ENCODE results near the gene HDAC4. TPM values are rescaled to one million over a fixed set of nuclear protein-coding genes. Genes with fewer than 3 reads are reported as not detected.

Gene HDAC4
- total RNA-seq, 1 donor: 20.3 TPM

GRCh38 chr2:239253264-239253663 is 147.6 kb downstream of the HDAC4 start:
- no peak for TF ChIP-seq CTCF (IDR thresholded peaks at IDR 0.05; ENCODE audit: insufficient read depth, low read depth, low read length)
- no peak overlapping the region for H3K4me3 ChIP-seq (ENCODE audit: low read depth, low read length)
- DNase-seq (ENCODE audit: low read depth): no peak

GRCh38 chr2:239252801-239253200 is 148.0 kb downstream of the HDAC4 start:
- TF ChIP-seq CTCF (IDR thresholded peaks at IDR 0.05; ENCODE audit: insufficient read depth, low read depth, low read length): no peak
- H3K4me3 ChIP-seq (ENCODE audit: low read depth, low read length): no peak overlapping the region
- DNase-seq (ENCODE audit: low read depth): peak; percentile 72

- TF ChIP-seq CTCF (IDR thresholded peaks at IDR 0.05; ENCODE audit: insufficient read depth, low read depth, low read length): no peak
- DNase-seq (ENCODE audit: low read depth): no peak
- no peak overlapping the region for H3K4me3 ChIP-seq (ENCODE audit: low read depth, low read length)
Measured at GRCh38 chr2:239252393-239252792, 148.4 kb downstream of the HDAC4 start.

DNA sequence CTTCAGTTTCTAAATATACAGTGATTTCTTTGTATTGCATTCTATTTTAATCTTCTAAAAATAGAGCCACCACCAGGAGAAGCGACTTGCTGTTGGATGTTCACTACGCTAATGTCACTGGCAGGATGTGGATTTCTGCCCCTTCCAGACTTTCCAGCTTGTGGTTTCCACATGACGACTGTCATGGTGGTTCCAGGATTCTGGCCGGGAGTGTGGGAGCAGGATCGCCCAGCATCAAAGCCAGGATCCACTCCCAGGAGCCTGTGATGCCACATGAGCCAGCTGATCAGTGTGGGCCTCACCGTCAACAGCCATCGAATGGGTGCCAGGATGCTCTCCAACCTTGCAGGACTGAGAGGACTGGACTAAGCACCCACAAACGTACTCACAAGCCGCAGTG is 148.8 kb downstream of the HDAC4 start:
- no peak for DNase-seq (ENCODE audit: low read depth)
- H3K4me3 ChIP-seq (ENCODE audit: low read depth, low read length): no peak overlapping the region
- TF ChIP-seq CTCF (IDR thresholded peaks at IDR 0.05; ENCODE audit: insufficient read depth, low read depth, low read length): no peak

DNA sequence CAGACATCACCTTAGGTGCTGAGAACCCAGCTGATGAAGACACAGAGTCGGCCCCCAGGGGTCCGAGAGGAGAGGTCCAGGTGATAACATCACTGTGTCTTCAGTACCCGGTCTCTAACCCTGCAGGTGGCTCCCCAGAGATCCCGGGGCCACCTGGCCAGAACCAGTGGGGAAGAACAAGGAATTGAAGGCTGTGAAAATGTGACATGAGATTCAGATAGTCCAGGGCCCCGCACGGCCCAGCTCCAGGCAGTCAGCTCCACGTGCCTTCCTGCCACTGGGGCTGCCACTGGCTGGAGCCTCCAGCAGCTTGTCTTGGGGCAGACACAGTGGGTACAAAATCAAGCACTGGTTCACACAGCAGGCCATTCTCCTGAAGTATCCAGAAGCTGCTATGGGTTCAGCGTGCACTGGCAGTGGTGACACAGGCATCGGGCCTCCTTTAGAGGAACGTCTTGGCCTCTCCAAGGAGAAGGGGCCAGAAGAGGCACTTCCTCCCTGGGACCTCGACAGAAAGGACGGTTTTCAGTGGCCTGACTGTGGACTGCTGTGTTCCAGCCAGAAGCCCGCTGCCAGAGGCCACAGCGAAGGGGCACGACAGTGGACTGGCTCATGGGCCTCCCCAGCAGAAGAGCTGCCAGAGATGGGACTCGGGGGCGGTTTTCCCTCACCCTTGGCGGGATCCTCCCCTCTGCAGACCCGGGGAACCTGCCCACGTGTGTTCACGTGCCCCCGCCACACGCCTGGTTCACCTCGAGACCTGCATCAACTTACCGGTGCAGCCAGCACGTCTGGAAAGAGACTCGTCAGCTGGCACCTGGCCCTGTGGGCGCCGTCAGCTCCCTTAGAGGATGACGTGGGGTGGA is 150.4 kb downstream of the HDAC4 start:
- H3K4me3 ChIP-seq (ENCODE audit: low read depth, low read length): no peak overlapping the region
- DNase-seq (ENCODE audit: low read depth): no peak
- TF ChIP-seq CTCF (IDR thresholded peaks at IDR 0.05; ENCODE audit: insufficient read depth, low read depth, low read length): no peak

GRCh38 chr2:239249776-239250175 is 151.0 kb downstream of the HDAC4 start:
- TF ChIP-seq CTCF (IDR thresholded peaks at IDR 0.05; ENCODE audit: insufficient read depth, low read depth, low read length): no peak
- no peak overlapping the region for H3K4me3 ChIP-seq (ENCODE audit: low read depth, low read length)
- peak; percentile 83 for DNase-seq (ENCODE audit: low read depth)

All from fibroblast of villous mesenchyme (primary cell).